Stimulated activated naive B cell treated with anti-CD40 and anti-IgM and Interleukin-4, amounts not matched to agents 10 μg/mL and 1 μg/mL and 100 μg/mL, for 72 hours (primary cell): ENCODE measurements around the gene MYBPC3.

ENCODE experiments used
- ATAC-seq, 2 donors: fragments of 150-1000 bp; cut with Tn5 transposase; replicated peaks; 2 replicates each; pipeline ENCODE4 v1.10.0; 2021; ENCODE audit warnings: moderate library complexity in 1 of 2
- DNase-seq: peaks from one replicate; pipeline ENCODE4 v3.0.0; 2021
- H3K27ac Mint-ChIP-seq: one replicate; pipeline ENCODE4 v1.8.0; 2022; ENCODE audit warnings: mild to moderate bottlenecking, mixed read lengths
- H3K27me3 Mint-ChIP-seq, 2 donors: one replicate each; pipeline ENCODE4 v1.8.0; 2022; ENCODE audit warnings: mixed read lengths in 2 of 2
- H3K36me3 Mint-ChIP-seq, 2 donors: one replicate each; pipeline ENCODE4 v1.8.0; 2022; ENCODE audit warnings: mixed read lengths in 2 of 2, mild to moderate bottlenecking in 1 of 2
- H3K4me1 Mint-ChIP-seq, 2 donors: one replicate each; pipeline ENCODE4 v1.8.0; 2022; ENCODE audit warnings: mixed read lengths in 2 of 2, mild to moderate bottlenecking in 1 of 2
- H3K4me3 Mint-ChIP-seq, 2 donors: one replicate each; pipeline ENCODE4 v1.8.0; 2022; ENCODE audit warnings: mild to moderate bottlenecking in 2 of 2, mixed read lengths in 2 of 2, moderate library complexity in 1 of 2
- H3K9me3 Mint-ChIP-seq, 2 donors: one replicate each; pipeline ENCODE4 v1.8.0; 2022; ENCODE audit warnings: mixed read lengths in 2 of 2, mild to moderate bottlenecking in 1 of 2

MYBPC3 gene

GRCh38 chr11:47352556-47352955 lies at the start of gene MYBPC3:
Gene MYBPC3, minus strand, starts transcription at chr11:47352702. Its CDS starts 55 bp downstream, at chr11:47352647.
- H3K9me3 Mint-ChIP-seq = no peaks in the 10 kb centered on the region

GRCh38 chr11:47400768-47401279 lies 48.3 kb upstream of the MYBPC3 start:
- peak; percentile 79 to 81 for ATAC-seq
- H3K9me3 Mint-ChIP-seq = no peaks in the 10 kb centered on the region
- H3K36me3 Mint-ChIP-seq = no peaks in the 10 kb centered on the region
- H3K4me3 Mint-ChIP-seq = peak overlapping the region; percentile 73 to 78
- no peaks in the 10 kb centered on the region for H3K27me3 Mint-ChIP-seq
- peaks cover 33 to 52% of the 10 kb centered on the region in 2 donors for H3K4me1 Mint-ChIP-seq
- peak overlapping the region; percentile 96 for H3K27ac Mint-ChIP-seq
- DNase-seq = no peak

More at GRCh38 chr11:47352556-47352955, at the start of gene MYBPC3:
- DNase-seq (no peak), ATAC-seq (no peak)
- H3K27ac Mint-ChIP-seq = peak within 1 kb of the TSS; percentile 38
- peaks cover 7 to 12% of the 10 kb centered on the region in 2 donors for H3K36me3 Mint-ChIP-seq
- no peak within 1 kb of the TSS for H3K4me3 Mint-ChIP-seq
- H3K27me3 Mint-ChIP-seq = no peaks in the 10 kb centered on the region
- H3K4me1 Mint-ChIP-seq = no peaks in the 10 kb centered on the region

- H3K4me1 Mint-ChIP-seq = peaks cover 39 to 59% of the 10 kb centered on the region in 2 donors
- H3K9me3 Mint-ChIP-seq = no peaks in the 10 kb centered on the region
- H3K4me3 Mint-ChIP-seq = peak overlapping the region; percentile 78 to 86
- H3K27ac Mint-ChIP-seq = peak overlapping the region; percentile 96
- H3K36me3 Mint-ChIP-seq = no peaks in the 10 kb centered on the region
- H3K27me3 Mint-ChIP-seq = no peaks in the 10 kb centered on the region
- DNase-seq (no peak), ATAC-seq (peak; percentile 64 to 73)
Observed at GRCh38 chr11:47399860-47400767, 47.6 kb upstream of the MYBPC3 start.

- ATAC-seq (no peak), DNase-seq (no peak)
- H3K36me3 Mint-ChIP-seq = no peaks in the 10 kb centered on the region
- H3K4me3 Mint-ChIP-seq = peak overlapping the region; percentile 44 to 56
- H3K4me1 Mint-ChIP-seq = peaks cover 44 to 74% of the 10 kb centered on the region in 2 donors
- no peaks in the 10 kb centered on the region for H3K9me3 Mint-ChIP-seq
- H3K27ac Mint-ChIP-seq = peak overlapping the region; percentile 73
- no peaks in the 10 kb centered on the region for H3K27me3 Mint-ChIP-seq
Observed at GRCh38 chr11:47398551-47398950, 46.0 kb upstream of the MYBPC3 start.

GRCh38 chr11:47398011-47398410 lies 45.5 kb upstream of the MYBPC3 start:
- Mint-ChIP-seq H3K4me3 (no peak overlapping the region), H3K4me1 (peaks cover 47 to 74% of the 10 kb centered on the region in 2 donors), H3K36me3 (no peaks in the 10 kb centered on the region), H3K9me3 (no peaks in the 10 kb centered on the region), H3K27ac (peak overlapping the region; percentile 59), H3K27me3 (no peaks in the 10 kb centered on the region)
- DNase-seq = no peak
- ATAC-seq = no peak

GRCh38 chr11:47396049-47396320 lies 43.5 kb upstream of the MYBPC3 start:
- DNase-seq = no peak
- Mint-ChIP-seq H3K9me3 (no peaks in the 10 kb centered on the region), H3K4me3 (no peak overlapping the region), H3K4me1 (peaks cover 53 to 81% of the 10 kb centered on the region in 2 donors), H3K27me3 (no peaks in the 10 kb centered on the region), H3K27ac (peak overlapping the region; percentile 98), H3K36me3 (no peaks in the 10 kb centered on the region)
- ATAC-seq = no peak

GRCh38 chr11:47395223-47396048 lies 42.9 kb upstream of the MYBPC3 start:
- peak overlapping the region; percentile 98 for H3K27ac Mint-ChIP-seq
- peak overlapping the region; percentile 78 to 80 for H3K4me3 Mint-ChIP-seq
- ATAC-seq (peak; percentile 2 to 10), DNase-seq (no peak)
- H3K36me3 Mint-ChIP-seq = no peaks in the 10 kb centered on the region
- no peaks in the 10 kb centered on the region for H3K9me3 Mint-ChIP-seq
- no peaks in the 10 kb centered on the region for H3K27me3 Mint-ChIP-seq
- H3K4me1 Mint-ChIP-seq = peaks cover 51 to 81% of the 10 kb centered on the region in 2 donors

GRCh38 chr11:47394322-47395222 lies 42.1 kb upstream of the MYBPC3 start:
- Mint-ChIP-seq H3K4me1 (peaks cover 52 to 80% of the 10 kb centered on the region in 2 donors), H3K9me3 (no peaks in the 10 kb centered on the region), H3K27me3 (no peaks in the 10 kb centered on the region), H3K4me3 (peak overlapping the region; percentile 78 to 80), H3K27ac (peak overlapping the region; percentile 98), H3K36me3 (no peaks in the 10 kb centered on the region)
- ATAC-seq (peak; percentile 77 to 79), DNase-seq (peak; percentile 45)

GRCh38 chr11:47394050-47394321 lies 41.5 kb upstream of the MYBPC3 start:
- H3K4me1 Mint-ChIP-seq = peaks cover 51 to 82% of the 10 kb centered on the region in 2 donors
- H3K36me3 Mint-ChIP-seq = no peaks in the 10 kb centered on the region
- no peaks in the 10 kb centered on the region for H3K9me3 Mint-ChIP-seq
- H3K4me3 Mint-ChIP-seq = peak overlapping the region; percentile 78 to 80
- ATAC-seq = no peak
- H3K27me3 Mint-ChIP-seq = no peaks in the 10 kb centered on the region
- H3K27ac Mint-ChIP-seq = peak overlapping the region; percentile 98
- DNase-seq = no peak

- no peaks in the 10 kb centered on the region for H3K36me3 Mint-ChIP-seq
- H3K9me3 Mint-ChIP-seq = no peaks in the 10 kb centered on the region
- peaks cover 50 to 84% of the 10 kb centered on the region in 2 donors for H3K4me1 Mint-ChIP-seq
- ATAC-seq (peak; percentile 10 to 14), DNase-seq (no peak)
- H3K27ac Mint-ChIP-seq = peak overlapping the region; percentile 98
- peak overlapping the region; percentile 25 to 60 for H3K4me3 Mint-ChIP-seq
- H3K27me3 Mint-ChIP-seq = no peaks in the 10 kb centered on the region
Observed at GRCh38 chr11:47393163-47394049, 40.9 kb upstream of the MYBPC3 start.

GRCh38 chr11:47392546-47393162 lies 40.2 kb upstream of the MYBPC3 start:
- Mint-ChIP-seq H3K4me3 (peak overlapping the region; percentile 10 to 47), H3K36me3 (no peaks in the 10 kb centered on the region), H3K9me3 (no peaks in the 10 kb centered on the region), H3K4me1 (peaks cover 49 to 86% of the 10 kb centered on the region in 2 donors), H3K27ac (peak overlapping the region; percentile 67), H3K27me3 (no peaks in the 10 kb centered on the region)
- DNase-seq = no peak
- no peak for ATAC-seq

GRCh38 chr11:47391711-47392432 lies 39.4 kb upstream of the MYBPC3 start:
- ATAC-seq = no peak
- Mint-ChIP-seq H3K4me3 (no peak overlapping the region), H3K27me3 (no peaks in the 10 kb centered on the region), H3K4me1 (peaks cover 45 to 81% of the 10 kb centered on the region in 2 donors), H3K27ac (peak overlapping the region; percentile 88), H3K9me3 (no peaks in the 10 kb centered on the region), H3K36me3 (no peaks in the 10 kb centered on the region)
- DNase-seq = no peak
